Measurements from ENCODE around the gene OTOL1. TPM values are rescaled to one million over a fixed set of nuclear protein-coding genes. Genes with fewer than 3 reads are reported as not detected.

OTOL1 gene
- not detected in 2 replicates for total RNA-seq

DNA sequence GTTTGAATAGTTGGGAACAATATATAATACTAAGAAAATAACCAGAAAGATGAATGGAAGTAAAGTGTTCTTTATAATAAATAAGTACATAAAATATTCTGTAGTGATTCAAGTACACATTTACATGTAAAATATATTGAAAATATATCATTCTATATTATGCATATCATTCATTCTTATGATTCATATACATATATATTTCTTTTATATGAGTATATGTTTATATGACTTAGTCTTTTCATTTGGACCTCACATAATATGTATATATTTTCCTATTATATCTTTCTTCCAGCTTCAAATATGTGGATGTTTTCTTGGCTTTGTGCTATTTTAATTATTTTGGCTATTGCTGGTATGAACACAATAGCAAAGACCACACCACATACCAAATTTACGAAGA is at the start of gene OTOL1:
Gene OTOL1 (plus strand): TSS at position 301 of the 400 bp plus-strand sequence. CDS start 0 bp downstream, at position 301.

Other genes starting within 250 kb of the OTOL1 start
- not detected in 2 replicates for gene SPTSSB, start 125.3 kb upstream of the OTOL1 start, total RNA-seq